ENCODE data around the gene PPP6R2.

GRCh38 chr22:50326225-50326955 is 16.7 kb upstream of the PPP6R2 start:
- TF ChIP-seq CTCF (optimal IDR thresholded peaks at IDR 0.05 in 1 of 3, IDR thresholded peaks at IDR 0.05 in 1 of 3, conservative IDR thresholded peaks at IDR 0.05 in 1 of 3; ENCODE audit: extremely low read depth in 1 of 3, insufficient read depth in 2 of 3, low read length in 3 of 3) (no peak), EZH2 (IDR thresholded peaks at IDR 0.05; ENCODE audit: low read length) (no peak)

Data from keratinocyte (primary cell).